HG03095 (cell line): Measurements from ENCODE around the gene CAMK2D.

Source experiments
- ATAC-seq: cut with Tn5 transposase; IDR thresholded peaks from one replicate; pipeline ENCODE4 v1.9.1; 2021; ENCODE audit warnings: moderate library complexity; ENCODE audit not compliant: unreplicated experiment

CAMK2D gene

GRCh38 chr4:113450295-113451080, 311.1 kb downstream of the CAMK2D start:
- no peak for ATAC-seq

- ATAC-seq = no peak
These were observed 312.0 kb downstream of the CAMK2D start for GRCh38 chr4:113449410-113449974.

GRCh38 chr4:113447769-113448168, 313.8 kb downstream of the CAMK2D start:
- ATAC-seq = peak; percentile 61

- no peak for ATAC-seq
These were observed 314.5 kb downstream of the CAMK2D start for GRCh38 chr4:113447061-113447460.

- ATAC-seq = no peak
These were observed 315.5 kb downstream of the CAMK2D start for GRCh38 chr4:113446019-113446418.

GRCh38 chr4:113445286-113445685, 316.3 kb downstream of the CAMK2D start:
- ATAC-seq = no peak

GRCh38 chr4:113444386-113444785, 317.2 kb downstream of the CAMK2D start:
- ATAC-seq = no peak

GRCh38 chr4:113442826-113443225, 318.7 kb downstream of the CAMK2D start:
- no peak for ATAC-seq

GRCh38 chr4:113440371-113440770, 321.2 kb downstream of the CAMK2D start:
- ATAC-seq = no peak

GRCh38 chr4:113438596-113438995, 322.9 kb downstream of the CAMK2D start:
- no peak for ATAC-seq

GRCh38 chr4:113437129-113437528, 324.4 kb downstream of the CAMK2D start:
- ATAC-seq = no peak

GRCh38 chr4:113436360-113436759, 325.2 kb downstream of the CAMK2D start:
- ATAC-seq = no peak

- ATAC-seq = no peak
These were observed 325.6 kb downstream of the CAMK2D start for GRCh38 chr4:113435893-113436292.

GRCh38 chr4:113434247-113434587, 327.3 kb downstream of the CAMK2D start:
- no peak for ATAC-seq

- no peak for ATAC-seq
These were observed 327.8 kb downstream of the CAMK2D start for GRCh38 chr4:113433536-113434246.

- ATAC-seq = no peak
These were observed 328.4 kb downstream of the CAMK2D start for GRCh38 chr4:113433116-113433515.

- ATAC-seq = no peak
These were observed 337.9 kb downstream of the CAMK2D start for GRCh38 chr4:113423631-113424030.

GRCh38 chr4:113420938-113421337, 340.6 kb downstream of the CAMK2D start:
- no peak for ATAC-seq

GRCh38 chr4:113419631-113420030, 341.9 kb downstream of the CAMK2D start:
- ATAC-seq = no peak

GRCh38 chr4:113411496-113411938, 350.0 kb downstream of the CAMK2D start:
- ATAC-seq = no peak

GRCh38 chr4:113410686-113411085, 350.9 kb downstream of the CAMK2D start:
- no peak for ATAC-seq

GRCh38 chr4:113409181-113409580, 352.4 kb downstream of the CAMK2D start:
- ATAC-seq = no peak
